GM18499 (cell line): Measurements from ENCODE around the gene OR13J1.
"Not testable (repeated sequence)": the region's sequence is repeated elsewhere in the genome, so short reads cannot be mapped to it uniquely, and the experiment has no call there.

Experiments used
- ATAC-seq: cut with Tn5 transposase; IDR thresholded peaks from one replicate; pipeline ENCODE4 v1.9.1; 2021; ENCODE audit warnings: moderate number of reproducible peaks; ENCODE audit not compliant: insufficient read depth, unreplicated experiment

Gene OR13J1, protein sequence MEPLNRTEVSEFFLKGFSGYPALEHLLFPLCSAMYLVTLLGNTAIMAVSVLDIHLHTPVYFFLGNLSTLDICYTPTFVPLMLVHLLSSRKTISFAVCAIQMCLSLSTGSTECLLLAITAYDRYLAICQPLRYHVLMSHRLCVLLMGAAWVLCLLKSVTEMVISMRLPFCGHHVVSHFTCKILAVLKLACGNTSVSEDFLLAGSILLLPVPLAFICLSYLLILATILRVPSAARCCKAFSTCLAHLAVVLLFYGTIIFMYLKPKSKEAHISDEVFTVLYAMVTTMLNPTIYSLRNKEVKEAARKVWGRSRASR

DNA sequence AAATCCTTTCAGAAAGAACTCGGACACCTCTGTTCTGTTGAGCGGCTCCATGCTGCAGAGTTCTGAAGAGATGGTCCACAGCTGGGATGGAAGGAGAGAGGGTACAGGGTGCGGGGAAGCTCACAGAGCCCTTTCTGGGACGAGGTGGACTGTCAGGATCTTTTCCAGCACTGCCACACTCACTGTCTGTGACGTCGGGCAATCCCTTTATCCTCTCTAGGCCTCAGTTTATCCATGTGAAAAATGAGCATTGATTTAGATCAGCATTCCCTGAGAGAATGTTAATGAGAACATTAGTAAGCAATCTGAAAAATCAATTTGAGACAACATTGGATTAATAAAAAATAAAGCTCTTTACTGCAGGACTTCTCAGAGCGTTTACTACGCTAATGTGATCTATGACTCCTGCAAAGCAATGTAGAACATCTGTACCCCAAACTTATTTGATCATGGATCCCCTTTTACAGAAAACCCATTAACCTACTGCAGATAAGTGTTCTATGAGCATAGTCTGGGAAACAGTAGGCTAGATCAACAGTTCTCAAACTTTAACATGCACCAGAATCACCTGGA, at the start of gene OR13J1:
OR13J1 (minus strand) TSS at position 51 of the 573 bp plus-strand sequence; CDS start at position 51, 0 bp downstream.
- ATAC-seq: no peak

DNA sequence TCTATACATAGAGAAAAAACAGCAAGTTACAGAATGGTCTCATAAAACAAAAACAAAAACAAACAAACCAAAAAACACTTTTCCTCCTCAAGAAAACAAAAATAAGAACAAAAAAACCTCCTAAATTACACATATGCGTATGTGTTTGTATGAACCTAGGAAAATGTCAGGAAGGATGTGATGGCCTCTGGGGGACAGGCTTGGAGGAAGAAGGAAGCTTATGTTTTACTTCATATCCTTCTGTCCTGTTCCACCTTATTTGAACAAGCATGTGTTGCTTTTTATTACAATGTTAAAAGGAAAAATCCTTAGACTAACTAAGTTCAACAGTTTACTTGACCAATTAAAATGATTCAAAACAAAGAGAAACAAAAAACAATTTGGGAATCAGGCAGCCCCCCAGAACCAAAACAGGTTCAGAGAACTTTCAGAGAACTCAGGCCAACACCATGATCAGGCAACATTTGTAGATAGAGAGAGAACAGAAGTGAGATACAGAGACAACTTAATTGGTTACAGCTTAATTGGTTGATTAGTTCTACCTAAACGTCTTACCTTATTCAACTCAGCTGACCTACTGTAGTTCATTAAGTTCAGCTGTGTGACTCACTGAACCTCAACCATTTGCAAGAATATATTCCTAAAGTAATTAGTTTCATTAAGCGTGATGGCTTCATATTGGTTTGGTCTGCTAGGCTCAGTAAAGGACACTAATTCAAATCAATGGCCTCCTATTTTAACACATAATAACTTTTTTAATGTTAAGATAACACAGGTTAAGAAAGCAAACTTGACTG, 49.2 kb upstream of the OR13J1 start:
- ATAC-seq: no peak

DNA sequence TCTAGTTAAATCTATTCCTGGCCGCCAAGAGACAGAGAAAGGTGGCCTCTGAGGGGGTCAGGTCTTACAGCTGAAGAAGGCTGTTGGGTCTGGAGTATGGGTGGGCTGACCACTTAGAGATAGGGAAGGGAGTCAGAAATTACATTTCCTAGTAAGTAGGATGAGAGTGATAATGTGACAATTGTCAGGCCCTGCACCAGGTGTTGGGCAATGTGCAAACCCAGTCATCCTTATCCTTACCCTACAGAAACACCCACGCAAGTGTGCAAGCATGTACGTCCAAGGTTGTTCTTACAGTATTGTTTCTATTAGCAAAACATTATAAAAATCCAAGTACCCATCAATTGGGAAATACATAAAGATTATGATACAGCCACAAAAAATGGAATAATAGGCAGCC, 48.6 kb upstream of the OR13J1 start:
- ATAC-seq: no peak

DNA sequence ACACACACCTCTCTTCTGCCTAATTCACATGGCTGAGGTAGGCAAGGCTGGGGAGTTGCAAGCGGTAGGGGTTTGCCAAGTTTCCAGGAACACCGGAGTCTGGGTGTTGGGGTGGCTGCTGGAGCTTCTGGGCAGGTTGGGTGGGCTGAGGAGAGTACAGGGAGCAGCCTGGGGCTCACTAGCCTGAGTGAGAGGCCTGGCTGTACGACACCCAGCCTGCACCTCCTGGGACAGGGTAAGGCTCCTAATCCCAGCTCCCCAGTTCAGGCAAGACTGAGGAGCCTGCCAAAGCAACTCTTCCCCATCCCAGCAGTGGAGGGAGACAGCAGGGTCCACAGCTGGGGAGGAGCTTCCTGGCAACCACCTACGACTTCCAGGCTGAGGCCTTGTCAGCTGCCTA, 47.1 kb upstream of the OR13J1 start:
- no peak for ATAC-seq

DNA sequence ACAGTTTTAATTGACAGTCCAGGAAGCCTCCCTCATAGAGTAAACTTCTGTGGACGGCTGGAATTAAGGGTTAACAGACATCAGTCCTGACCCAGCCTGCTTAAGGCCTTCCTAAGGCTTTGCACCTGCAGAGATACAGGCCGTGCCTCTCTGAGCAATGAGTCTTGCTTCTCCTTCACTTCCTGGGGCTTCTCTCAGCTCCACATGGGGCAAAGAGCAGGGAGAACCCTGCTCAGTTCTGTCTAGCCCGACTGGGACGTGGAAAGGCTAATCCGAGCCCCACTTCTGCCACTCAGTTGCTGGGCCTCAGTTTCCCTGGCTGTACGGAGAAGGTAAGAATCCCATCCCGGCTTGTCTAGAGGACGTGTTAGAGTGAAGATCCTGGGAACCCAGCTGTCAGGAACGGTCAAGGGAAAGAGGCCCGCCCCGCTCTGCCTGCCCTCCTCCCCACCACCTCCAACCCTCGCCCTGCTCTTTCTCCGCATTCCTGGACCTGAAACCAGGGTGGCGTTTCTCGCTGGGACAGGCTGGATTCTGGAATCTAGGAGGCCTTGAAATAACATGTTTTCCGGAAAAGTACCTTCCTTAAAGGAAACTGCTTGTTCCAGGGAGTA, 45.6 kb upstream of the OR13J1 start:
- ATAC-seq: no peak

DNA sequence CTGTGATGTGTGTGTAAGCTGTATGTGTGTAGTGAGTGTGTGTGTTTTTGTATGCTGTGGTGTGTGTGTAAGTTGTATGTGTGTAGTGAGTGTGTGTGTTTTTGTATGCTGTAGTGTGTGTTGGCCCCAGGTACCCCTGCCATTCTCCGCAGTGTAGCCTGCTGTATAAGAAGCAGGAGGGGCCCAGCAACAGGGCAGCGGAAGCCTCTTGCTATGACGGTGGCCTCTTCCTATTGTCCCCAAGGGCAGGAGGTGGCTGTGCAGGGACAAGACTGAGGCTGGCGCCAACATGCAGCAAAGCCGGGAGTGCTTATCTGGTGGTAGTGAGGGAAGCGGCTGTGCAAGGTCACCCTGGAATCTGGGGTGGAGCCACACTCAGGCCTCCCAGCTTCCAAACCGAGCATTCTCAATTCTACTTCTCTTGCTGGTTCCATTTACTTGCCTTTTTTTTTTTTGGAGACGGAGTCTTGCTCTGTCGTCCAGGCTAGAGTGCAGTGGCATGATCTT, 44.2 kb upstream of the OR13J1 start:
- no peak for ATAC-seq

DNA sequence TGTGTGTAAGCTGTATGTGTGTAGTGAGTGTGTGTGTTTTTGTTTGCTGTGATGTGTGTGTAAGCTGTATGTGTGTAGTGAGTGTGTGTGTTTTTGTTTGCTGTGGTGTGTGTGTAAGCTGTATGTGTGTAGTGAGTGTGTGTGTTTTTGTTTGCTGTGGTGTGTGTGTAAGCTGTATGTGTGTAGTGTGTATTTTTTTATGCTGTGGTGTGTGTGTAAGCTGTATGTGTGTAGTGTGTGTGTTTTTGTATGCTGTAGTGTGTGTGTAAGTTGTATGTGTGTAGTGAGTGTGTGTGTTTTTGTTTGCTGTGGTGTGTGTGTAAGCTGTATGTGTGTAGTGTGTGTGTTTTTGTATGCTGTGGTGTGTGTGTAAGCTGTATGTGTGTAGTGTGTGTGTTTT, 43.2 kb upstream of the OR13J1 start:
- ATAC-seq: not testable (repeated sequence)

DNA sequence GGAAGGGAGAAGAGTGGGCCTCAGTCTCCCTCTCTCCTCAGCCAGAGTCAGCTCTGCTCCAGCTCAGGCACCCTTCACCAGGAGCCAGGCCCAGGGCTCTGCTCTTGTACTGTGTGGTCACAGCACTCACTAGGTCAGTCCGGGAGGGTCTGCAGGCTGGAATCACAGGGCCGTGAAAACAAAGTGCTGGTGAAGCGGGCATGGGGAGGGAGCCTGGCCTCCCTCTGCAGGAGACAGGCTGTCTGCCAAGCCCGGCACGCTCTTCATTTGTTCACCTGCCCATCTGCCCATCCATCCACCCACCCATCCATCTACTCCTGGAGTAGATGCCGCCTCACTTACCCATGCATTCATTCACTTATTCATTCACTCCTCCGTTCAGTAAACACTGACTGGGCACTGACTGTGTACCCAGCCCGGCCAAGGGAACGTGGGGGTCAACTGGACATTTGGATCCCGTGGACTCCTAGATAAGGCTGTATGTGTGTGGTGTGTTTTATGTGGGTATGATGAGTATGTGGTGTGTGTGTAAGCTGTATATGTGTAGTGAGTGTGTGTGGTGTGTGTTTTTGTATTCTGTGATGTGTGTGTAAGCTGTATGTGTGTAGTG, 42.7 kb upstream of the OR13J1 start:
- ATAC-seq: no peak

DNA sequence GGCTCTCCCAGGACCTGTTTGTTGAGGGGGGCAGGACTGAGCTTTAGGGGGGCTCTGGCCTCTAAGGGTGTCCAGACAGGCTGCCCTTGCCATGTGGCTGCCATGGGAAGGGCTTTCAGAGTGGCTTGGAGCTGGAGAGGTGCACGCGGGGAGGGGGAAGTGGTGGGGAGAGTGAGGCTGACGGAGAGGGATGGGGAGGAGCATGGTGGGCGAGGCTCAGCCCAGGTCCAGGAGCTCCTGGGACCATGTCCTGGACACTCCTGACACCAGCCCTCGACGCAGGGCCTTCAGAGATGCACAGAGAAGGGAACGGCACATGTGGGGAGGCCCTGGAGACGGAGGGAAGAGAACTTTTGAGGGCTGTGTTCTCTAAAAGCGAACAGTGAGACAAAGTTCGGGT, 41.5 kb upstream of the OR13J1 start:
- ATAC-seq: no peak

DNA sequence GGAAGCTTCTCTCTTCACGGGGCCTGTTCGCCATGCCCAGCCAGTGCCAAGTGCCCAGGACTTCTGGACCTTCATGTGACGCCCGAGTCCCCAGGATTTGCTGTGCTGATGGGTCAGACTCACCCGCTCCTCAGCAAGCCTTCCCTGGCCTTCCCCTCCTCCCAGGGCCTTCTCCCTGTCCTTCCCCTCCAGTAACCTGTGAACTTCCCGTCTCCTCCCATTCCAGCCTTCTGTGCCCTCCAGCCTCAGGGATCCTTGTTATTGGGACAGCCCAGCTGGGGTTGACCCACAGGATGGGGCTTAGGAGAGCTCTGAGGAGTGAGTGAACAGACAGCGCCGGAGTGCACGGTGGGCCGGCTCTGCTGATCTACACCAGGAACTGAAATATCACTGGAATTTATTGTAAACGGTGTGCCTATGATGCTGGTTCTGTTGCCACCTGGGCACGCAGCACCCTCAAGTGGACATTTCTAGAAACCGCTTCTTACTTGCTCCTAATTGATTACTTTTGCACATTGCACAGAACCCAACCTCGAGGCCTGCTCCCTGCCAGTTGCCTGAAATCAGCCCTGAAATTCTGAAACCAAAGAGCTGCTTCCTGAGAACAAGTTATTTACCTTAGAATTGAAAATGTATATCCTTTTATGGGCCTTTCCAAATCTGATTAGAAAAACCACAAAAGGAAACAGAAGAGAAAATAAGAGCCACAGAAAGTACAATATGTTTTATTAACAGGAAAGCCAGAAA, 40.6 kb upstream of the OR13J1 start:
- no peak for ATAC-seq

DNA sequence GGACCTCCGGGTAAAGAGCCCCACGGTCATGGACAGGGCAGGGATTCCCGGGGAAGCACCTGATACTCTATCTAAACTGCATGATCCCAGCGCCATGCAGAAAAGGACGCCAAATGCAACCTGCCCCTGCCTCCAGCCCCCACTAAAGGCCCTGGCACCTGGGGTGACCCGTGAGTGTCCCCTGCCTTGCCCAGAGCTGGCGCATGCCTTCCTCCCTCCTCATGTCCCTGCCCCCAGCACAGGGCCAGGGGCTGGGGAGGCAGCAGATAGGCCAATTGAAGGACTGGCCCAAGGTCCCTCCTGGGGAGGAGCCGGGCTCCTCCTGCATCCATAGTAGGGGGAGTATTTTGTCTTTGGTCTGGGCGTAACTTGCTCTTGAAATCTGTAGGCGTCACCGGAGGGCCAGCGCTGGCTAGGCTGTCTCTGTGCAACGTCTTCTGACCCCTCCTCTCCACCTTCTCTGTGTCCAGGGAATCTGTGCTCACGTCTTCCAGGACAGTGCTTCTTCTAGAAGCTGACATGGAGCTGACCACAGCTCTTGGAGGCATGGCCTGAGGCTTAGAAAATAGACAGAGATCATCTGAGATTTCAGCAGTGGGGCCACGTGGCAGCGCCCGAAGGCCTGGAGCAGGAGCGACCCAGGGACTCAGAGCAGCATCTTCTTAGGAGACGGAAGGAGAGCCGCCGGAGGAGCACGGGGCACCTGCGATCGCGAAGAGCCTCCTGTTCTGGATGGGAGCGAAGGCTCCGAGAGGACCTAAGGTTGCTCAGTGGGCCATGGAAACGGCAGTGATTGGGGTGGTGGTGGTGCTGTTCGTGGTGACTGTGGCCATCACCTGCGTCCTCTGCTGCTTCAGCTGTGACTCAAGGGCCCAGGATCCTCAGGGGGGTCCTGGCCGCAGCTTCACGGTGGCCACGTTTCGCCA, 39.7 kb upstream of the OR13J1 start:
- ATAC-seq: no peak

DNA sequence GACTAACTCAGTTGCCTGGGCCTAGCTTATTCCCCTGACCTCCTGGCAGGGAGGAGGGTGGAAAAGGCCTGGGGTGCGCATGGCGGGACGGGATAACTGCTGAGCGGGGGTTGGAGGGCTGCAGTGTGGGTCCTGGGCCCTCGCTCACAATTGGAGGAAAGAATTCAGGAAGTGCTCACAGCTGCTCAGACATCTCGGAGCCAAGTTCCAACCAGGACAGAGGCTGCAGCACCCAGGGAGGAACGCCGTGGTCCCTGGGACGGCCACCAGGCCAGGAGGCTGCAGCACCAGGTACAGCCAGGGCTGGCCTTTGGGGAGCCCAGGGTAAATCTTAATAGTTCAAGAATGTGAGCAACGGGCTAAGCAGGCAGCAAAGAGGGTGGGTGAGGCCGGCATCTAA, 39.1 kb upstream of the OR13J1 start, which contains the start of gene SPAAR:
SPAAR (plus strand) TSS at position 217 of the 400 bp plus-strand sequence. CDS start 974 bp downstream, outside the sequence.
- ATAC-seq: no peak

DNA sequence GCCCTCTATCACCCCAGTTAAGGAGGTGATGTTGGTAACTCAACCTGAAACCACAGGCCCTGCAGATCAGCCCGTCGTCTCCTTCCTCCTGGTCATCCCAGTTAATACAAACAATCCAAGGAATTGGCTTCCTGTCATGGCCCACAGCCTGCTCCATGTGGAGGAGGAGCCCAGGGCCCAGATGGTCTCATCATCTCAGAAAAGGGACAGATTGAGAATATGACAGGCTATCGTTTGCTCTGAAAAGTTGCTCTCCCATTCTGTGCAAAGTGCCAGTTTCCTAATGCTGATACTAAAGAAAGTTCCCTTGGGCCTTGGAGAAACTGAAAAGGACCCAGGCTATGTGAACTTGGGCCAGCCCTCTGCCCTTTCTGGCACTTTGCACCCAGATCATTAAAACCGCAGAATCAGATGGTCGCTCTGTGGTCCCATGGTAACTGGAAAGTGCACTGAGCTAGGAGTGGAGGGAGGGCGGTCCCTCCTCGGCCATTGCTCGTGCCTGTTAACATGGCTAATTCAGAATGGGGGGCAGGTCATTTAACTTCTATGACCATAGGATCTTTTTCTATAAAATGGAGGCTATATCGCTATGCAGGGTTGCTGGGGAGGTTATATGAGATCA, 38.4 kb upstream of the OR13J1 start:
- no peak for ATAC-seq

DNA sequence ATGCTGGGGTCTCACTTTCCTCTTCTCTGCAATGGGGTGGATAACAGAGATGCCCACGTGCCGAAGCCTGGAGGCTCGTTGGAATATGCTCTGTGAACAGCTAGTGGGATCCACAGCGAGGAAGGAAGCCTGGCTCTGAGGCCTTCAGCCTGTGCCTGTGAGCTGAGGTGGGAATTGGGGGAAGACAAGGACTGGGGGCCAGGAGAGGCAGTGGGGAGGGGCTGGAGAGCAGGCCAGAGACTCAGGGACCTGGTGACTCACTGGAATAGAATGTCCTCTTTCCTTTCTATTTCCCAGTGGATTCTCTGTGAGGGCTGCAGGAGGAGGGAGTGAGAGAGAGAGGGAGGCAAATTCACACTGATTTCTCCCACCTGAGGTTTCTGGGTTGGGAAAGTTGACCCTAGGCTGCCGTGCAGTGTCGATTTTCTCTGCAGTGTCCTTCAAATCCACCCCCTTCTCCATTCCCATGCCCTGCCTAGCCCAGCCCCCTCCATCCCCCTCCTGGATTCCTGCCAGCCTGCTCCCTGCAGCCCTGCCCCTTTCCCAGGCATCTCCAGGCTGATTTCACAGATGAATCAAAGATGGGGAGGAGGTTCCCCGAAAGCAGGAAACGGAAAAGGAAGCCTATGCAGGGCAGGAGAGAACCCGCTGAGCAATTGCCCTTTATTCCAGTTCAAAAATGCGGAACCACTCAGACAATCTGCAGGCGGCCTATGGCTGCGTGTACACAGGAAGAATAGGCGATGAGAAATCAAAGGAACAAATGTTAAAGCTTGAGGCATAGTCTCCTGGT, 37.7 kb upstream of the OR13J1 start:
- ATAC-seq: no peak

DNA sequence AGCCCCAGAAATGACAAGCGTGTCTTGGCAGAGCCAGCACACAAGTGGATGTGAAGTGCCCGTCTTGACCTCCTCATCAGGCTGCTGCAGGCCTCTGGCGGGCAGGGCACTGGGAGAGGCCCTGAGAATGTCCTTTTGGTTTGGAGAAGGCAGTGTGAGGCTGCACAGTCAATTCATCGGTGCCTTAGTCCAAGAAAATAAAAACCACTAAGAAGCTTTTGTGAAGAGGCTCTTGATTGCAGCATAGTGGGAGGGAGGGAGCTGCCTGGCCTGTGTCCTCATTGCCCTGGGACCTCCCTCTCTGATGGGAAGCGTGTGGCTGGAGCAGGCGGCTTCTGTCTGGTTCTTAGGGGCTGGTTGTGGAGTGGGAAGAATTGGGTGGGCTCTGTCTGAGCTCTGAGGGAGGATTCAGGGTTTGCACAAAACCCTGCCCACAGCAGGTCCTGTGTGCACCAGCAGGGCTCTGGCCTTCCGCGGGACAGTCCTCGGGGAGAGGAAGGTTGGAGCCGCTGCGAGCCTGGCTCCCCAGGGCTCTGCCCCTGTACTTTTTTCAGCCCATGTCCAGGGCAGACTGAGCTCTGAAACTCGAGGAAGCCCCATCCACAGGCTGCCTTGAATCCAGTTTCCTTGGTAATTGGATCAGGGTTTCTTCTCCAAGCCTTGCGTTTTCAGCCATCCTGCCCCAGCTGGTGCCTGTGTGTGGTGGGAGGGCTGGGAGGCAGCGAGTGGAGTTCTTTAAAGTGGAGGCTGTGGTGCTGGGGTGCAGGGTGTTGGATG, 36.9 kb upstream of the OR13J1 start:
- ATAC-seq: no peak

DNA sequence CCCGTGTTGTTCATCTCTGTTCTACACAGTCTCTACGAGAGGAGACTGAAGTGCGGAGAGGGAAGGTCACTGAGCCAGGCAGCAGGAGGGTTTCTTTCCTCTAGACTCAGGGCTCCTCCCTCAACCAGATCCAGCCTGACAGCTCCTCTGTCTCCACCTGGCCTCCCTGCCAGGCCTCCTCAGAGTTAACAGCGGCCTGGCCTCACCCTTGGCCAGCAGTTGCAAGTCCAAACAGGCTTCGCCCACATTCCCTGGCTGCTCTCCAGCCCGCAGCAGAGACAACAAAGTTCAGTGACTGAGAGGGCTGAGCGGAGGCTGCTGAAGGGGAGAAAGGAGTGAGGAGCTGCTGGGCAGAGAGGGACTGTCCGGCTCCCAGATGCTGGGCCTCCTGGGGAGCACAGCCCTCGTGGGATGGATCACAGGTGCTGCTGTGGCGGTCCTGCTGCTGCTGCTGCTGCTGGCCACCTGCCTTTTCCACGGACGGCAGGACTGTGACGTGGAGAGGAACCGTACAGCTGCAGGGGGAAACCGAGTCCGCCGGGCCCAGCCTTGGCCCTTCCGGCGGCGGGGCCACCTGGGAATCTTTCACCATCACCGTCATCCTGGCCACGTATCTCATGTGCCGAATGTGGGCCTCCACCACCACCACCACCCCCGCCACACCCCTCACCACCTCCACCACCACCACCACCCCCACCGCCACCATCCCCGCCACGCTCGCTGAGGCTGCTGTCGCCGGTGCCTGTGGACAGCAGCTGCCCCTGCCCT, 35.9 kb upstream of the OR13J1 start, which contains the start of gene HRCT1:
HRCT1 (plus strand) TSS at position 291 of the 768 bp plus-strand sequence; CDS start at position 377, 86 bp downstream.
- ATAC-seq: no peak
